ENCODE data around the gene RIPOR1. TPM values are rescaled to one million over a fixed set of nuclear protein-coding genes. Genes with fewer than 3 reads are reported as not detected.

The RIPOR1 gene
- total RNA-seq, 1 donor = 25.5 TPM

- peak overlapping the region; percentile 76 for H3K4me3 ChIP-seq (ENCODE audit: low read depth, low read length)
- TF ChIP-seq CTCF (IDR thresholded peaks at IDR 0.05; ENCODE audit: insufficient read depth, low read depth, low read length) = no peak
- no peak for DNase-seq (ENCODE audit: low read depth)
These were observed 32.3 kb downstream of the RIPOR1 start for GRCh38 chr16:67560827-67561342.

DNA sequence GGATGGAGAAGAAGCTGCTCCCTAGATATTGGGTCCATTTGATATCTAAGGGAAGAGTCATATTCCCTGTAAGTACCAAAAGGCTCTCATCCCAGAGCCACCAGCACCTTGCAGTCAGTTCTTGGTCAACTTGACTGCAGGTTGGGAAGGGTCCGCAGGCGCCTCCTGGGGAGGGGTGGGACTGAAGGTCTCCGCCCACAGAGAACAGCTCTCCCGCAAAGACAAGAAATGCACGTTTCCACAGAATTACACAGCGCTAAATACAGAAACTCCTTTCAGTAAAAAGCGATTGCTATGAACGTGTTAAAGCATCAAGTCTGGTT lies 32.8 kb downstream of the RIPOR1 start:
- DNase-seq (ENCODE audit: low read depth) = no peak

DNA sequence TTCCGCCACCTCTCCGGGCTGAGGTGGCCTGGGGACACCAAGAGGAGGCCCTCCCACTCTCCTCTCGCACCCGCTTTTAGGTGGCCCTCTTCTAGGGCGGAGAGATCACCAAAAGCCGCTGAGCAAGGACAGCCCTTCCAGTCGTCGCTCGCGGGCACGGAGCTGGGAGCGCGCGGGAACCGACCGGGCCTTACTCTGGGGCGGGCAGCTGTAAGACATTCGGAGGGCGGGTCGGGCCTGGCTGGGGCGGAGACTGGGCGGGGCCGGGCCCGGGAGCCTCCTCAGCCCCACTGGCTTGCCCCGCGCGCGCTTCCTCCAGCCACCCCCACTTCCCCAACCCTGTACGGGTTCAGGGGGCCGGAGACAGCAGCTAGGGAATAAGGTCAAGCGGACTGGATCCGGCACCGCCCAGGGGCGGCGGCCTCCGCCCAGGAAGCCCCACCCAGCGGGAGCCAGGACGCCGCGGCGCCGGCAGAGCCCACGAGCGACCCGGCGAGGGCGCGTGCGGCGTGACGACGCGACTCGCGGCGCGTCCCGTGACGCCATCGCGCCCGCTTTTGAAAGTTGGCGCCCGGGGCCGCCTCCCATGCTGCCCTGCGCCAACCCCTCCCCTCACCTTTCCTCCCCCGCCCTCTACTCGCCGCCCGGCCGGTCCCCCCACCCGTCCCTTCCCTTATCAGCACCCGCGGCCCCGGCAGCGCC lies 33.3 kb downstream of the RIPOR1 start:
- TF ChIP-seq CTCF (IDR thresholded peaks at IDR 0.05; ENCODE audit: insufficient read depth, low read depth, low read length) = no peak
- peak; percentile 98 for DNase-seq (ENCODE audit: low read depth)

More for the DNA sequence above, 32.8 kb downstream of the RIPOR1 start:
- TF ChIP-seq CTCF (IDR thresholded peaks at IDR 0.05; ENCODE audit: insufficient read depth, low read depth, low read length) = no peak
- H3K4me3 ChIP-seq (ENCODE audit: low read depth, low read length) = peak overlapping the region; percentile 76

GRCh38 chr16:67562526-67562917 lies 33.9 kb downstream of the RIPOR1 start, which contains the start of gene CTCF:
TSS of gene CTCF (plus strand) at chr16:67562526. CDS start at chr16:67610833, 48,307 bp downstream.
- TF ChIP-seq CTCF (IDR thresholded peaks at IDR 0.05; ENCODE audit: insufficient read depth, low read depth, low read length) = peak; percentile 37
- DNase-seq (ENCODE audit: low read depth) = peak; percentile 86
- H3K4me3 ChIP-seq (ENCODE audit: low read depth, low read length) = peak within 1 kb of the TSS; percentile 77

More for the DNA sequence above, 33.3 kb downstream of the RIPOR1 start:
- H3K4me3 ChIP-seq (ENCODE audit: low read depth, low read length) = peak overlapping the region; percentile 77

DNA sequence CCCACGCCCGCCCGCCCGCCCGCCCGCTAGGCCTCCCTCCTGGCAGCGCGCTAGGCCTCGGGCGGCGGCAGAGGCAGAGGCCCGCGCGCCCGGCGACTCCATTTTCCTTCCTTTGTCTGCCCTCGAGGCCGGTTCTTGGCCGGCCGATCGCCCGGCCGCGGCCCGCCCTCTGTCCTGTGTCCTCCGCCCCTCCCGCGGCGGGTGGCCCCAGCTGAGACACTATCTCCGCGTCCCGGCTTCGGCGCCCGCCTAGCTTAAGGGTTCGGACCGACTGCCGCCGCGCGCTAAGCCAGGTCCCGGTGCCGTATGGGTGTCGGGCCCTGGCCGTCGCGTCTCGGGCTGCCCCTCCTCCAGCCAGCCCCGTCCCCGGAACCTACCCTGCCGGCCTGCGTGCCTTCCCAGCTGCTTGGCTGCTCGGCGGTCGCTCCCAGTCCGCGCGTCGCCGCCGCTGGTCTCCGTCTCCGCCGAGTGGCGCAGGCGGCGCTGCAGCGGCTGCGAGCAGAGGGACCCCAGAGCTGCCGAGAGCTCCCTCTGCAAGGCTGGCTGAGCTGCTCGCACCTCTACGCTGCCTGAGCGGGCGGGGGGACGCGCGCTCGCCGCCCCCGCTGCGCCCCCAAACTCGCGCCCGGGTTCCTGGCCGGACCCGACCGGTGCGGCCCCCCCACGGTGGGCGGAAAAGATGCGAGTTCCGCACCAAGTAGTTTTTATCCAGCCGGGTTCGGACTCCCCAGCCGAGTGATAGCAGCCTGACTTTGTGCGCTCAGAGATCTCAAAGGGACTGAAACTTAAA lies 34.5 kb downstream of the RIPOR1 start:
- DNase-seq (ENCODE audit: low read depth) = peak; percentile 55
- H3K4me3 ChIP-seq (ENCODE audit: low read depth, low read length) = peak overlapping the region; percentile 77
- TF ChIP-seq CTCF (IDR thresholded peaks at IDR 0.05; ENCODE audit: insufficient read depth, low read depth, low read length) = peak; percentile 18

DNA sequence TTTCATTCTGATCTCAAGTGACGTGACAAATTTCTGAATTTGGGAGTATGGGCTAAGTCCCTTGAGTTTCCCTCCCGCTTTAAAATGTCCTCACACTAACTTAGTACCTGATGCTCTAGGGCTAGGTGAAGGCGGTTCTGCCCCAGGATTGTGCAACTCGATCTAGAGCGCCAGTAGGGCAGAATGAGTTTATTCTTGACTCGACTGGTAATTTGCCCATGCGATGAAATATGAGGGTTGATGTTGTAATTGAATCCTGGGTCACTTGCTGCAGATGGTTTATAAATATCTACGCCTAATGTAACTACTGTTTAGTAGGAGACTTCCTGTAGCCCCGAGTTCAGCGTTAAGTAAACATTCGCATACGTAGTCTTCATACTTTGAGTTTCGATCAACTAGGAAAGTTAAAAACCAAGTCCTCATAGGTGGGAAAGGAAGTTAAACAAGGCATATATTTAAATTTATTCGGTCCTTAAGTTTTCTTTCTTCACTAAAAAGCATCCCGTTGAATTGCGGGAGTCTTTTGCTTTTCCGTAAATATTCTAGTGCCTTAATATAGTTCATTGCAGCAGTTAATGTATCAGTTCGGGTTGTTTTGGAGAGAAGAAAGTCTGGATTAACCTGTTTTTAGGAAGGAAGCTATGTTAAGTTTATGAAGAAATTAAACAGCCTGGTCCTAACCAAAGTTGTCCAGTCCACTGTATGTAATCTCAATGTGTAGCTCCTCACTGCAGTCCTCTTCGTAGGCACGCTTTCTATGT lies 35.3 kb downstream of the RIPOR1 start:
- H3K4me3 ChIP-seq (ENCODE audit: low read depth, low read length) = peak overlapping the region; percentile 77
- no peak for TF ChIP-seq CTCF (IDR thresholded peaks at IDR 0.05; ENCODE audit: insufficient read depth, low read depth, low read length)
- peak; percentile 94 for DNase-seq (ENCODE audit: low read depth)
